ENCODE data around the gene PNPLA2.

GRCh38 chr11:819943-820649 lies 1.4 kb downstream of the PNPLA2 start:
- TF ChIP-seq POLR2AphosphoS5 (IDR thresholded peaks at IDR 0.05) (no peak), POLR2A (IDR thresholded peaks at IDR 0.05) (no peak)
